HG02642 (cell line): ENCODE data around the gene UBE2H.
"Not testable (repeated sequence)": the region's sequence is repeated elsewhere in the genome, so short reads cannot be mapped to it uniquely, and the experiment has no call there.

Experiments used
- ATAC-seq: cut with Tn5 transposase; IDR thresholded peaks from one replicate; pipeline ENCODE4 v1.9.1; 2021; ENCODE audit warnings: mild to moderate bottlenecking; ENCODE audit not compliant: unreplicated experiment, poor library complexity

UBE2H gene

GRCh38 chr7:129914536-129915272 is 38.1 kb downstream of the UBE2H start:
- no peak for ATAC-seq

GRCh38 chr7:129913428-129913827 is 39.3 kb downstream of the UBE2H start:
- ATAC-seq = no peak

GRCh38 chr7:129911790-129912189 is 41.0 kb downstream of the UBE2H start:
- no peak for ATAC-seq

GRCh38 chr7:129909669-129910068 is 43.1 kb downstream of the UBE2H start:
- no peak for ATAC-seq

- ATAC-seq = no peak
These were observed 44.6 kb downstream of the UBE2H start for GRCh38 chr7:129908181-129908580.

GRCh38 chr7:129907122-129907736 is 45.5 kb downstream of the UBE2H start:
- ATAC-seq = no peak

- no peak for ATAC-seq
These were observed 46.1 kb downstream of the UBE2H start for GRCh38 chr7:129906700-129907099.

GRCh38 chr7:129903935-129904334 is 48.8 kb downstream of the UBE2H start:
- ATAC-seq = peak; percentile 81

- no peak for ATAC-seq
These were observed 49.9 kb downstream of the UBE2H start for GRCh38 chr7:129902788-129903422.

- ATAC-seq = no peak
These were observed 54.1 kb downstream of the UBE2H start for GRCh38 chr7:129898502-129899160.

- no peak for ATAC-seq
These were observed 54.8 kb downstream of the UBE2H start for GRCh38 chr7:129898007-129898406.

- ATAC-seq = no peak
These were observed 56.0 kb downstream of the UBE2H start for GRCh38 chr7:129896568-129897382.

GRCh38 chr7:129894184-129894583 is 58.6 kb downstream of the UBE2H start:
- not testable (repeated sequence) for ATAC-seq

GRCh38 chr7:129890090-129890489 is 62.7 kb downstream of the UBE2H start:
- ATAC-seq = no peak

GRCh38 chr7:129889133-129889844 is 63.5 kb downstream of the UBE2H start:
- ATAC-seq = no peak

GRCh38 chr7:129887865-129888264 is 64.9 kb downstream of the UBE2H start:
- ATAC-seq = no peak

- ATAC-seq = no peak
These were observed 66.0 kb downstream of the UBE2H start for GRCh38 chr7:129886818-129887186.

- no peak for ATAC-seq
These were observed 66.5 kb downstream of the UBE2H start for GRCh38 chr7:129886167-129886817.

- no peak for ATAC-seq
These were observed 68.3 kb downstream of the UBE2H start for GRCh38 chr7:129884495-129884894.
